GM23338 (cell line): ENCODE measurements around the gene S100A7A.

ENCODE experiments used
- CREB1 ChIP-seq: fragments of 250-450 bp; sonication (Bioruptor Pico); IDR thresholded peaks from 2 replicates; pipeline ENCODE4 v1.5.0; 2020; ENCODE audit warnings: low read depth, mild to moderate bottlenecking, moderate library complexity
- CTCF ChIP-seq, 2 experiments: fragments of 200-600 bp in 1 of 2; sonication (generic) in 1 of 2; conservative IDR thresholded peaks; 2 replicates each; pipeline versions ENCODE4 v1.5.1 to v1.6.1; 2016 to 2017; ENCODE audit warnings: antibody characterized with exemption in 2 of 2, low read depth in 2 of 2, mild to moderate bottlenecking in 2 of 2, moderate library complexity in 1 of 2
- EZH2 ChIP-seq: fragments of 200-600 bp; sonication (generic); IDR thresholded peaks from one replicate; pipeline ENCODE4 v1.8.0; 2017; ENCODE audit warnings: antibody characterized with exemption, mild to moderate bottlenecking, low read depth; ENCODE audit not compliant: unreplicated experiment
- EZH2phosphoT487 ChIP-seq: fragments of 200-600 bp; sonication (generic); IDR thresholded peaks from one replicate; pipeline ENCODE4 v1.8.1; 2018; ENCODE audit warnings: antibody characterized with exemption; ENCODE audit not compliant: unreplicated experiment
- POLR2AphosphoS5 ChIP-seq: IDR thresholded peaks from 2 replicates; pipeline ENCODE4 v1.6.1; 2016; ENCODE audit warnings: antibody characterized with exemption, low read depth
- REST ChIP-seq: IDR thresholded peaks from one replicate; pipeline ENCODE4 v1.6.1; 2018; ENCODE audit warnings: antibody characterized with exemption; ENCODE audit not compliant: unreplicated experiment
- STAT1 ChIP-seq: IDR thresholded peaks from one replicate; pipeline ENCODE4 v1.6.1; 2016; ENCODE audit warnings: antibody characterized with exemption; ENCODE audit not compliant: unreplicated experiment
- ZNF114 ChIP-seq: fragments of 250-450 bp; sonication (Bioruptor Pico); IDR thresholded peaks from 2 replicates; pipeline ENCODE4 v1.5.0; 2020; ENCODE audit warnings: mild to moderate bottlenecking, moderate library complexity
- ZNF331 ChIP-seq: fragments of 250-450 bp; sonication (Bioruptor Pico); IDR thresholded peaks from 2 replicates; pipeline ENCODE4 v1.5.0; 2020; ENCODE audit warnings: low read depth, mild to moderate bottlenecking, moderate library complexity

GRCh38 chr1:153386500-153386901 is 29.8 kb upstream of the S100A7A start:
- TF ChIP-seq EZH2phosphoT487, result no peak
- TF ChIP-seq CREB1 (CRISPR knock-in tag), result no peak
- no peak for TF ChIP-seq CTCF (conservative IDR thresholded peaks at IDR 0.05; ENCODE audit: low read depth in 2 of 2)
- TF ChIP-seq REST, result no peak
- TF ChIP-seq POLR2AphosphoS5, result no peak
- TF ChIP-seq EZH2, result no peak
- no peak for TF ChIP-seq STAT1
- no peak for TF ChIP-seq ZNF114 (CRISPR knock-in tag)
- TF ChIP-seq ZNF331 (CRISPR knock-in tag), result no peak
